Measurements from ENCODE around the gene SSBP4.

SSBP4 gene

DNA sequence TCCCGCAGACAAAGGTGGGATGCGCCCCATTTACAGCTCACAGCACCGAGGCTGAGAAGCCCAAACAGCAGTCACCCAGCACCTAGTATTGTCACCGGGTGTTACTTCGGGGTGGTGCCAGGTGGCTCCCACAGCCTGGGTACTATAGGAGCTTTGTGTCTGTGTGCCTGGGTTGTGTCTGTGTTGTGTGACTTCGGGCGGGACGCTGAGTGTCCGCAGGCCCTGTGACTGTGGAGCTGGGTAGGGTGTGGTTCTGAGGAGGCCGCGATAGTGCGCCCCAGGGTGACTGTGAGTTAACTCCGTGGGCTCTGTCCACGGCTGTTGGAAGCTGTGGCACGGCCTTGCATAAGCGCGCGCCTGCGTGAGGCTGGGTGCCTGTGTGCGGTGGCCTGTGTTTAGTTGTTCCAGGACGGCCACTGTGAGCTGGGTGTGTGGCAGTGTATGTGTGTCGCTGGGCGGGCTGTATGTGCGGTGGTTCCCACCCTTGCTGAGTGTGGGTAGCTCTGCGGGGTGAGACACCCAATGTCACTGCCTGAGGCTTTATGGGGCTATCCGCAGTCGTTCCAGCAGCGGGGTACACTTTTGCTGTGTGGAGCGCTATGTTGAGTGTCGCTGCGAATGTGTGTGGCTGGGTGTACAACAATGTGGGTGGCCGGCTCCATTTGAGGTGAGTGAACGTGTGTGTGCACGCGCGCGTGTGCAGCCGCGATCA is 559 bp upstream of the SSBP4 start (continued):
- TF ChIP-seq, protein P1, sequence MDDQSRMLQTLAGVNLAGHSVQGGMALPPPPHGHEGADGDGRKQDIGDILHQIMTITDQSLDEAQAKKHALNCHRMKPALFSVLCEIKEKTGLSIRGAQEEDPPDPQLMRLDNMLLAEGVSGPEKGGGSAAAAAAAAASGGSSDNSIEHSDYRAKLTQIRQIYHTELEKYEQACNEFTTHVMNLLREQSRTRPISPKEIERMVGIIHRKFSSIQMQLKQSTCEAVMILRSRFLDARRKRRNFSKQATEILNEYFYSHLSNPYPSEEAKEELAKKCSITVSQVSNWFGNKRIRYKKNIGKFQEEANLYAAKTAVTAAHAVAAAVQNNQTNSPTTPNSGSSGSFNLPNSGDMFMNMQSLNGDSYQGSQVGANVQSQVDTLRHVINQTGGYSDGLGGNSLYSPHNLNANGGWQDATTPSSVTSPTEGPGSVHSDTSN (CRISPR knock-in tag; IDR thresholded peaks at IDR 0.05) = no peak
- TF ChIP-seq, protein P2, sequence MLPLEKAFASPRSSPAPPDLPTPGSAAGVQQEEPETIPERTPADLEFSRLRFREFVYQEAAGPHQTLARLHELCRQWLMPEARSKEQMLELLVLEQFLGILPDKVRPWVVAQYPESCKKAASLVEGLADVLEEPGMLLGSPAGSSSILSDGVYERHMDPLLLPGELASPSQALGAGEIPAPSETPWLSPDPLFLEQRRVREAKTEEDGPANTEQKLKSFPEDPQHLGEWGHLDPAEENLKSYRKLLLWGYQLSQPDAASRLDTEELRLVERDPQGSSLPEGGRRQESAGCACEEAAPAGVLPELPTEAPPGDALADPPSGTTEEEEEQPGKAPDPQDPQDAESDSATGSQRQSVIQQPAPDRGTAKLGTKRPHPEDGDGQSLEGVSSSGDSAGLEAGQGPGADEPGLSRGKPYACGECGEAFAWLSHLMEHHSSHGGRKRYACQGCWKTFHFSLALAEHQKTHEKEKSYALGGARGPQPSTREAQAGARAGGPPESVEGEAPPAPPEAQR (tag by site-specific recombination; IDR thresholded peaks at IDR 0.05) = no peak
- TF ChIP-seq ZNF266 (tag by site-specific recombination; IDR thresholded peaks at IDR 0.05; ENCODE audit: low read depth) = no peak
- TF ChIP-seq ZNF221 (tag by site-specific recombination; IDR thresholded peaks at IDR 0.05; ENCODE audit: borderline replicate concordance) = no peak
- 0 out of 2 replicates have a peak, but pooled peaks have one; percentile 61 for TF ChIP-seq ZNF391 (tag by site-specific recombination; IDR thresholded peaks at IDR 0.05; ENCODE audit: borderline replicate concordance, low read depth)
- TF ChIP-seq ZNF112 (tag by site-specific recombination; IDR thresholded peaks at IDR 0.05) = no peak
- TF ChIP-seq ZSCAN23 (tag by site-specific recombination; IDR thresholded peaks at IDR 0.05) = no peak
- TF ChIP-seq SCRT2 (tag by site-specific recombination; IDR thresholded peaks at IDR 0.05) = no peak
- peak; percentile 83 for TF ChIP-seq ZNF335 (tag by site-specific recombination; conservative IDR thresholded peaks at IDR 0.05)
- no peak for TF ChIP-seq ZNF175 (tag by site-specific recombination; IDR thresholded peaks at IDR 0.05)
- TF ChIP-seq ZXDB (tag by site-specific recombination; IDR thresholded peaks at IDR 0.05) = peak; percentile 16; the same call in 1 of the 2 replicates
- TF ChIP-seq ZNF555 (tag by site-specific recombination; conservative IDR thresholded peaks at IDR 0.05) = no peak
- TF ChIP-seq ZNF76 (tag by site-specific recombination; IDR thresholded peaks at IDR 0.05; ENCODE audit: borderline replicate concordance, low read depth) = no peak
- 0 out of 2 replicates have a peak, but pooled peaks have one; percentile 69 for TF ChIP-seq ZNF792 (tag by site-specific recombination; IDR thresholded peaks at IDR 0.05)
- TF ChIP-seq GLIS2 (tag by site-specific recombination; IDR thresholded peaks at IDR 0.05) = peak; percentile 91
- TF ChIP-seq, protein P3, sequence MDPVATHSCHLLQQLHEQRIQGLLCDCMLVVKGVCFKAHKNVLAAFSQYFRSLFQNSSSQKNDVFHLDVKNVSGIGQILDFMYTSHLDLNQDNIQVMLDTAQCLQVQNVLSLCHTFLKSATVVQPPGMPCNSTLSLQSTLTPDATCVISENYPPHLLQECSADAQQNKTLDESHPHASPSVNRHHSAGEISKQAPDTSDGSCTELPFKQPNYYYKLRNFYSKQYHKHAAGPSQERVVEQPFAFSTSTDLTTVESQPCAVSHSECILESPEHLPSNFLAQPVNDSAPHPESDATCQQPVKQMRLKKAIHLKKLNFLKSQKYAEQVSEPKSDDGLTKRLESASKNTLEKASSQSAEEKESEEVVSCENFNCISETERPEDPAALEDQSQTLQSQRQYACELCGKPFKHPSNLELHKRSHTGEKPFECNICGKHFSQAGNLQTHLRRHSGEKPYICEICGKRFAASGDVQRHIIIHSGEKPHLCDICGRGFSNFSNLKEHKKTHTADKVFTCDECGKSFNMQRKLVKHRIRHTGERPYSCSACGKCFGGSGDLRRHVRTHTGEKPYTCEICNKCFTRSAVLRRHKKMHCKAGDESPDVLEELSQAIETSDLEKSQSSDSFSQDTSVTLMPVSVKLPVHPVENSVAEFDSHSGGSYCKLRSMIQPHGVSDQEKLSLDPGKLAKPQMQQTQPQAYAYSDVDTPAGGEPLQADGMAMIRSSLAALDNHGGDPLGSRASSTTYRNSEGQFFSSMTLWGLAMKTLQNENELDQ (tag by site-specific recombination; IDR thresholded peaks at IDR 0.05; ENCODE audit: low read depth) = no peak
- no peak for TF ChIP-seq ZNF155 (tag by site-specific recombination; IDR thresholded peaks at IDR 0.05)
- TF ChIP-seq KLF7 (tag by site-specific recombination; IDR thresholded peaks at IDR 0.05; ENCODE audit: borderline replicate concordance) = peak; percentile 33; the same call in 1 of the 2 replicates
- no peak for TF ChIP-seq BCL11B (tag by site-specific recombination; IDR thresholded peaks at IDR 0.05; ENCODE audit: low read depth)
- TF ChIP-seq ZBTB20 (tag by site-specific recombination; IDR thresholded peaks at IDR 0.05) = peak; percentile 13; the same call in 1 of the 2 replicates
- TF ChIP-seq ZNF600 (tag by site-specific recombination; IDR thresholded peaks at IDR 0.05) = peak; percentile 87
- peak; percentile 72 for TF ChIP-seq SP7 (tag by site-specific recombination; IDR thresholded peaks at IDR 0.05)
- peak; percentile 62 for TF ChIP-seq ZFHX2 (tag by site-specific recombination; conservative IDR thresholded peaks at IDR 0.05)
- TF ChIP-seq ZNF621 (tag by site-specific recombination; IDR thresholded peaks at IDR 0.05) = no peak
- no peak for TF ChIP-seq ZFP3 (tag by site-specific recombination; IDR thresholded peaks at IDR 0.05; ENCODE audit: low read depth)
- no peak for TF ChIP-seq SALL2 (tag by site-specific recombination; IDR thresholded peaks at IDR 0.05; ENCODE audit: borderline replicate concordance)
- TF ChIP-seq ZNF629 (tag by site-specific recombination; IDR thresholded peaks at IDR 0.05) = peak; percentile 60
- peak; percentile 52; the same call in 1 of the 2 replicates for TF ChIP-seq ZEB2 (tag by site-specific recombination; IDR thresholded peaks at IDR 0.05)
- 0 out of 2 replicates have a peak, but pooled peaks have one; percentile 7 for TF ChIP-seq ZBTB21 (tag by site-specific recombination; IDR thresholded peaks at IDR 0.05)
- TF ChIP-seq, protein P4, sequence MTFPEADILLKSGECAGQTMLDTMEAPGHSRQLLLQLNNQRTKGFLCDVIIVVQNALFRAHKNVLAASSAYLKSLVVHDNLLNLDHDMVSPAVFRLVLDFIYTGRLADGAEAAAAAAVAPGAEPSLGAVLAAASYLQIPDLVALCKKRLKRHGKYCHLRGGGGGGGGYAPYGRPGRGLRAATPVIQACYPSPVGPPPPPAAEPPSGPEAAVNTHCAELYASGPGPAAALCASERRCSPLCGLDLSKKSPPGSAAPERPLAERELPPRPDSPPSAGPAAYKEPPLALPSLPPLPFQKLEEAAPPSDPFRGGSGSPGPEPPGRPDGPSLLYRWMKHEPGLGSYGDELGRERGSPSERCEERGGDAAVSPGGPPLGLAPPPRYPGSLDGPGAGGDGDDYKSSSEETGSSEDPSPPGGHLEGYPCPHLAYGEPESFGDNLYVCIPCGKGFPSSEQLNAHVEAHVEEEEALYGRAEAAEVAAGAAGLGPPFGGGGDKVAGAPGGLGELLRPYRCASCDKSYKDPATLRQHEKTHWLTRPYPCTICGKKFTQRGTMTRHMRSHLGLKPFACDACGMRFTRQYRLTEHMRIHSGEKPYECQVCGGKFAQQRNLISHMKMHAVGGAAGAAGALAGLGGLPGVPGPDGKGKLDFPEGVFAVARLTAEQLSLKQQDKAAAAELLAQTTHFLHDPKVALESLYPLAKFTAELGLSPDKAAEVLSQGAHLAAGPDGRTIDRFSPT (tag by site-specific recombination; IDR thresholded peaks at IDR 0.05) = peak; percentile 26
- TF ChIP-seq KLF9 (tag by site-specific recombination; IDR thresholded peaks at IDR 0.05; ENCODE audit: low read depth) = peak; percentile 73
- no peak for TF ChIP-seq ZNF623 (tag by site-specific recombination; IDR thresholded peaks at IDR 0.05)
- no peak for TF ChIP-seq ZNF654 (tag by site-specific recombination; IDR thresholded peaks at IDR 0.05; ENCODE audit: low read depth)
- no peak for TF ChIP-seq ZNF596 (tag by site-specific recombination; IDR thresholded peaks at IDR 0.05)
- TF ChIP-seq ZNF561 (tag by site-specific recombination; IDR thresholded peaks at IDR 0.05; ENCODE audit: borderline replicate concordance) = no peak
